GM12878 (cell line): ENCODE results near the gene SLC44A3.

Experiments used
- ATF2 ChIP-seq: IDR thresholded peaks from 2 replicates; pipeline ENCODE4 v1.6.1; 2012; ENCODE audit warnings: low read length, inconsistent platforms
- CHD1 ChIP-seq: IDR thresholded peaks from 2 replicates; pipeline ENCODE4 v1.6.1; 2012; ENCODE audit warnings: low read depth, low read length, improper control_type of control experiment
- CTCF ChIP-seq, 3 experiments: IDR thresholded peaks in 2 of 3; conservative IDR thresholded peaks in 1 of 3; 2 replicates each; pipeline ENCODE4 v1.5.1; 2011; ENCODE audit warnings: low read depth in 3 of 3, low read length in 3 of 3, mild to moderate bottlenecking in 3 of 3, control low read depth in 2 of 3, moderate library complexity in 2 of 3, inconsistent platforms in 1 of 3, mixed read lengths in 1 of 3; ENCODE audit not compliant: control insufficient read depth in 2 of 3, insufficient read depth in 1 of 3; ENCODE audit errors: extremely low read depth in 1 of 3
- HDGF ChIP-seq: fragments of 450-650 bp; IDR thresholded peaks from 2 replicates; pipeline ENCODE4 v1.6.1; 2016; ENCODE audit warnings: antibody characterized with exemption
- KAT2A ChIP-seq: conservative IDR thresholded peaks from 2 replicates; pipeline ENCODE4 v1.6.1; 2011; ENCODE audit warnings: low read depth, low read length; ENCODE audit not compliant: control insufficient read depth
- RELA ChIP-seq: fragments of 450-650 bp; IDR thresholded peaks from 2 replicates; pipeline ENCODE4 v1.8.0; 2014; ENCODE audit warnings: borderline replicate concordance; ENCODE audit not compliant: partially characterized antibody
- ZBTB4 ChIP-seq: fragments of 450-650 bp; formaldehyde crosslinking; IDR thresholded peaks from 2 replicates; pipeline ENCODE4 v1.4.0; 2022; ENCODE audit warnings: mild to moderate bottlenecking, moderate library complexity

- TF ChIP-seq CHD1 (no peak), HDGF (no peak), KAT2A (no peak), CTCF (IDR thresholded peaks at IDR 0.05 in 2 of 3, conservative IDR thresholded peaks at IDR 0.05 in 1 of 3; ENCODE audit: control insufficient read depth in 2 of 3, extremely low read depth in 1 of 3, insufficient read depth in 1 of 3, low read depth in 3 of 3, low read length in 3 of 3) (no peak), RELA (no peak), ATF2 (no peak), ZBTB4 (CRISPR knock-in tag) (no peak)
Observed at GRCh38 chr1:94803517-94804441, 16.4 kb upstream of the SLC44A3 start.
